Measurements from ENCODE around the gene CBLB.

The CBLB gene

DNA sequence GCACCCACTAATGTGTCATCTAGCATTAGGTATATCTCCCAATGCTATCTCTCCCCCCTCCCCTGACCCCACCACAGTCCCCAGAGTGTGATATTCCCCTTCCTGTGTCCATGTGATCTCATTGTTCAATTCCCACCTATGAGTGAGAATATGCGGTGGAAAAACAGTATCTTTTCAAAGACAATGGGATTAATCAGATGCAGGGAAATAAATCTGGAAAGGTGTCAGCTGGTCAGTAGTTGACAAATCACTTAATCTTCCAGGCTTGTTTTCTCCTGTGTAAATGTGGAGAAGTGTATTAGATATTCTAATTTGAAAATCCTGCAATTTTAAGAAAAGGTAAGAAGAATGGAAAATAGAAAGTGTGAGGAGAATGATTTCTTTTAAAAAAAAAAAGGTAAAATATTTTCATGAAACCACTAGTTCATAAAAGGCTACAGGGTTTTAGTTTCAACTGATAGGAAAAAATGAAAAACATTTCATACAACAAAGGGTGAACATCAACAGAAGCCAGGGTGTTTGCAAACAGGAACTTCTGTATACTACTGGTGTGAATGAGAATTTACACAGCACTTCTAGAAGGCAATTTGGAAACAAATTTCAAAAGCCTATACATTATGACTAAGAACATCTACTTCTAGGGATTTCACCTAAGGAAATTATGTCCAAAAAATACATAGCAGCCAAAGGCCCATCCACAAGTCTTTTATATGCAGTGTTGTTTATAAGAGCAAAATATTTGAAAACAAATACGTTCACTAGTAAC is 113.5 kb downstream of the CBLB start:
- ChIA-PET CTCF (no interaction called here), POLR2A (no interaction called here)
- no peak overlapping the region for H3K4me3 ChIP-seq (ENCODE audit: low read depth, low read length)
- TF ChIP-seq ZNF629 (tag by site-specific recombination; IDR thresholded peaks at IDR 0.05) (no peak), KLF1 (tag by site-specific recombination; IDR thresholded peaks at IDR 0.05) (no peak), ZNF768 (tag by site-specific recombination; IDR thresholded peaks at IDR 0.05) (no peak), YY1 (tag by site-specific recombination; IDR thresholded peaks at IDR 0.05) (no peak), SCRT2 (tag by site-specific recombination; IDR thresholded peaks at IDR 0.05) (no peak), OSR2 (tag by site-specific recombination; IDR thresholded peaks at IDR 0.05) (no peak), ZFHX2 (tag by site-specific recombination; conservative IDR thresholded peaks at IDR 0.05) (no peak), ZNF335 (tag by site-specific recombination; conservative IDR thresholded peaks at IDR 0.05) (no peak), ZNF518A (tag by site-specific recombination; conservative IDR thresholded peaks at IDR 0.05; ENCODE audit: low read depth) (no peak), ZNF114 (tag by site-specific recombination; IDR thresholded peaks at IDR 0.05) (no peak), ZNF248 (tag by site-specific recombination; IDR thresholded peaks at IDR 0.05) (no peak), ZNF510 (tag by site-specific recombination; IDR thresholded peaks at IDR 0.05; ENCODE audit: insufficient replicate concordance) (no peak), ZNF785 (tag by site-specific recombination; IDR thresholded peaks at IDR 0.05) (no peak)
- TF ChIP-seq, protein P1, sequence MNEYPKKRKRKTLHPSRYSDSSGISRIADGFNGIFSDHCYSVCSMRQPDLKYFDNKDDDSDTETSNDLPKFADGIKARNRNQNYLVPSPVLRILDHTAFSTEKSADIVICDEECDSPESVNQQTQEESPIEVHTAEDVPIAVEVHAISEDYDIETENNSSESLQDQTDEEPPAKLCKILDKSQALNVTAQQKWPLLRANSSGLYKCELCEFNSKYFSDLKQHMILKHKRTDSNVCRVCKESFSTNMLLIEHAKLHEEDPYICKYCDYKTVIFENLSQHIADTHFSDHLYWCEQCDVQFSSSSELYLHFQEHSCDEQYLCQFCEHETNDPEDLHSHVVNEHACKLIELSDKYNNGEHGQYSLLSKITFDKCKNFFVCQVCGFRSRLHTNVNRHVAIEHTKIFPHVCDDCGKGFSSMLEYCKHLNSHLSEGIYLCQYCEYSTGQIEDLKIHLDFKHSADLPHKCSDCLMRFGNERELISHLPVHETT (tag by site-specific recombination; IDR thresholded peaks at IDR 0.05), result no peak
- TF ChIP-seq, protein P2, sequence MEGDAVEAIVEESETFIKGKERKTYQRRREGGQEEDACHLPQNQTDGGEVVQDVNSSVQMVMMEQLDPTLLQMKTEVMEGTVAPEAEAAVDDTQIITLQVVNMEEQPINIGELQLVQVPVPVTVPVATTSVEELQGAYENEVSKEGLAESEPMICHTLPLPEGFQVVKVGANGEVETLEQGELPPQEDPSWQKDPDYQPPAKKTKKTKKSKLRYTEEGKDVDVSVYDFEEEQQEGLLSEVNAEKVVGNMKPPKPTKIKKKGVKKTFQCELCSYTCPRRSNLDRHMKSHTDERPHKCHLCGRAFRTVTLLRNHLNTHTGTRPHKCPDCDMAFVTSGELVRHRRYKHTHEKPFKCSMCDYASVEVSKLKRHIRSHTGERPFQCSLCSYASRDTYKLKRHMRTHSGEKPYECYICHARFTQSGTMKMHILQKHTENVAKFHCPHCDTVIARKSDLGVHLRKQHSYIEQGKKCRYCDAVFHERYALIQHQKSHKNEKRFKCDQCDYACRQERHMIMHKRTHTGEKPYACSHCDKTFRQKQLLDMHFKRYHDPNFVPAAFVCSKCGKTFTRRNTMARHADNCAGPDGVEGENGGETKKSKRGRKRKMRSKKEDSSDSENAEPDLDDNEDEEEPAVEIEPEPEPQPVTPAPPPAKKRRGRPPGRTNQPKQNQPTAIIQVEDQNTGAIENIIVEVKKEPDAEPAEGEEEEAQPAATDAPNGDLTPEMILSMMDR (tag by site-specific recombination; IDR thresholded peaks at IDR 0.05), result no peak
- H3K9me3 ChIP-seq (ENCODE audit: control insufficient read depth, insufficient read depth, low read depth, low read length), result no peaks in the 10 kb centered on the region
- no peaks in the 10 kb centered on the region for H3K36me3 ChIP-seq (ENCODE audit: control insufficient read depth in 2 of 2, insufficient read depth in 1 of 2, low read length in 2 of 2)
- H3K4me1 ChIP-seq (ENCODE audit: control insufficient read depth, insufficient read depth, low read length), result peaks cover 6% of the 10 kb centered on the region; the same call in 1 of the 2 replicates
- H3K27ac ChIP-seq (ENCODE audit: extremely low read depth, low read depth, low read length), result no peak overlapping the region

DNA sequence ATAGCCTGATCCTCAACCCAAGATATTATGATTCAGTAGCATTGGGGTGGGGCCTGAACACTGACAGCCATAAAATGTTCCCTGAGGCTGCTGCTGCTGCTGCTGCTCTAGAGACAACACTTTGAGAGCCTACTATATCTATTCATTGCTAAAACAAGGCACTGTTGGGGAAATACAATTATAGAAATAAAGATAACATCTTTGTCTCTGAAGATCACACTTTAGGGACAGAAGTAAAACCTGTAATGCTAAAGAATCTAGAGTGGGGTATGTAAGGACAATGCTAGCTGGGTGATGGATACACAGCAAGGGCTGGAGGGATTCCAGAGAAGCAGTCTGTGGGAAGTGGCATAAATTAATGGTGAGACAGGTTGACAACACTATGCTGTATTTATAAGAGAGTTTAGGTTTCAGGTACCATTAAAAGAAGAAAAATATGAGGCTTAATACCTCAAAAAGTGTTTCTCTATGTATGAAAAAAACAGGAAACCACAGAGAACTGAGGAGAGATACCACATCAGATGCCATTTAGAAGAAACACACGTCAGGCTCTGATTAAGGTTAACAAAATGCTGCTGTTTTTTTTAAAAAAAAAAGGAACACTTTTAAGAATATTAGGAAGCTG is 115.9 kb downstream of the CBLB start:
- H3K36me3 ChIP-seq (ENCODE audit: control insufficient read depth in 2 of 2, insufficient read depth in 1 of 2, low read length in 2 of 2), result no peaks in the 10 kb centered on the region
- CTCF ChIA-PET, result interaction anchor here (0.6 kb wide), 1 partner anchor 158 kb away, joined by 3 read pairs; no protein-coding TSS in a partner anchor
- H3K27ac ChIP-seq (ENCODE audit: extremely low read depth, low read depth, low read length), result no peak overlapping the region
- H3K4me3 ChIP-seq (ENCODE audit: low read depth, low read length), result no peak overlapping the region
- no peaks in the 10 kb centered on the region for H3K9me3 ChIP-seq (ENCODE audit: control insufficient read depth, insufficient read depth, low read depth, low read length)
- POLR2A ChIA-PET, result no interaction called here
- peaks cover 6% of the 10 kb centered on the region; the same call in 1 of the 2 replicates for H3K4me1 ChIP-seq (ENCODE audit: control insufficient read depth, insufficient read depth, low read length)
- TF ChIP-seq ZNF658 (tag by site-specific recombination; IDR thresholded peaks at IDR 0.05) (no peak), ZNF560 (tag by site-specific recombination; IDR thresholded peaks at IDR 0.05; ENCODE audit: borderline replicate concordance) (no peak), MZF1 (tag by site-specific recombination; IDR thresholded peaks at IDR 0.05; ENCODE audit: borderline replicate concordance) (peak; percentile 21; the same call in 1 of the 2 replicates), TRIM28 (IDR thresholded peaks at IDR 0.05; ENCODE audit: borderline replicate concordance, low read length) (0 out of 2 replicates have a peak, but pooled peaks have one; percentile 37), ZNF571 (tag by site-specific recombination; IDR thresholded peaks at IDR 0.05) (no peak), ZNF629 (tag by site-specific recombination; IDR thresholded peaks at IDR 0.05) (no peak)
- TF ChIP-seq, protein P3, sequence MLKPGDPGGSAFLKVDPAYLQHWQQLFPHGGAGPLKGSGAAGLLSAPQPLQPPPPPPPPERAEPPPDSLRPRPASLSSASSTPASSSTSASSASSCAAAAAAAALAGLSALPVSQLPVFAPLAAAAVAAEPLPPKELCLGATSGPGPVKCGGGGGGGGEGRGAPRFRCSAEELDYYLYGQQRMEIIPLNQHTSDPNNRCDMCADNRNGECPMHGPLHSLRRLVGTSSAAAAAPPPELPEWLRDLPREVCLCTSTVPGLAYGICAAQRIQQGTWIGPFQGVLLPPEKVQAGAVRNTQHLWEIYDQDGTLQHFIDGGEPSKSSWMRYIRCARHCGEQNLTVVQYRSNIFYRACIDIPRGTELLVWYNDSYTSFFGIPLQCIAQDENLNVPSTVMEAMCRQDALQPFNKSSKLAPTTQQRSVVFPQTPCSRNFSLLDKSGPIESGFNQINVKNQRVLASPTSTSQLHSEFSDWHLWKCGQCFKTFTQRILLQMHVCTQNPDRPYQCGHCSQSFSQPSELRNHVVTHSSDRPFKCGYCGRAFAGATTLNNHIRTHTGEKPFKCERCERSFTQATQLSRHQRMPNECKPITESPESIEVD (tag by site-specific recombination; IDR thresholded peaks at IDR 0.05), result peak; percentile 60; the same call in 1 of the 2 replicates

All from HEK293 (cell line).